Panc1 (cell line): Measurements from ENCODE around the gene NUDT7. TPM values are rescaled to one million over a fixed set of nuclear protein-coding genes. Genes with fewer than 3 reads are reported as not detected.

Experiments used
- ATAC-seq: fragments of 200-7000 bp; cut with Tn5 transposase; 2 replicates; pipeline ENCODE4 v1.9.1; 2020; ENCODE audit warnings: mild to moderate bottlenecking, moderate library complexity
- BruUV-seq: library from RNA; stranded (reverse); fragments of 400-500 nt; replicated peaks from 2 replicates; lab custom pipeline; 2021; lab: Mats Ljungman, UMichigan
- CTCF ChIA-PET: fragments of 300-600 bp; sonication (Branson Sonifier 250); formaldehyde crosslinking; loops from one replicate; lab custom pipeline; 2022; ENCODE audit warnings: antibody characterized with exemption; lab: Charles Lee
- POLR2A ChIA-PET: fragments of 300-600 bp; sonication (Branson Sonifier 250); formaldehyde crosslinking; loops from one replicate; lab custom pipeline; 2022; ENCODE audit warnings: antibody characterized with exemption; lab: Charles Lee
- DNase-seq: peaks from one replicate; pipeline ENCODE4 v3.0.0-alpha.2; 2010; ENCODE audit warnings: low read depth, low spot score
- H3K27ac ChIP-seq: 2 replicates; pipeline ENCODE4 v1.5.1; 2011; ENCODE audit warnings: mild to moderate bottlenecking, low read length, inconsistent platforms
- H3K27me3 ChIP-seq: fragments of 200-500 bp; sonication (Bioruptor generic); 2 replicates; pipeline ENCODE4 v1.6.0; 2014; ENCODE audit warnings: low read length, inconsistent platforms; ENCODE audit not compliant: control insufficient read depth, insufficient read depth
- H3K36me3 ChIP-seq: fragments of 200-500 bp; sonication (Bioruptor generic); 2 replicates; pipeline ENCODE4 v1.5.1; 2014; ENCODE audit warnings: inconsistent platforms, mild to moderate bottlenecking, low read length, moderate library complexity; ENCODE audit not compliant: control insufficient read depth, insufficient read depth
- H3K4me1 ChIP-seq: 2 replicates; pipeline ENCODE4 v1.5.1; 2011; ENCODE audit warnings: inconsistent platforms, mild to moderate bottlenecking, low read length, moderate library complexity; ENCODE audit not compliant: control insufficient read depth, insufficient read depth
- H3K4me3 ChIP-seq, 2 experiments: 2 replicates each; pipeline ENCODE4 v1.5.1; 2011 to 2012; ENCODE audit warnings: low read depth in 2 of 2, low read length in 2 of 2, mild to moderate bottlenecking in 2 of 2, inconsistent platforms in 1 of 2, moderate library complexity in 1 of 2
- H3K9me3 ChIP-seq: fragments of 200-500 bp; sonication (Bioruptor generic); 2 replicates; pipeline ENCODE4 v1.5.1; 2014; ENCODE audit warnings: low read depth, mild to moderate bottlenecking, inconsistent platforms, low read length, moderate library complexity; ENCODE audit not compliant: control insufficient read depth, insufficient read depth
- POLR2AphosphoS5 ChIP-seq: IDR thresholded peaks from 2 replicates; pipeline ENCODE4 v1.6.1; 2012; ENCODE audit warnings: mild to moderate bottlenecking, low read depth, low read length, moderate library complexity
- SIN3A ChIP-seq: IDR thresholded peaks from 2 replicates; pipeline ENCODE4 v1.6.1; 2012; ENCODE audit warnings: low read depth, mild to moderate bottlenecking, low read length, moderate library complexity, borderline replicate concordance; ENCODE audit not compliant: insufficient read depth
- TCF7L2 ChIP-seq: IDR thresholded peaks from 2 replicates; pipeline ENCODE4 v1.6.1; 2011; ENCODE audit warnings: mild to moderate bottlenecking, low read depth, low read length, inconsistent platforms
- in situ Hi-C: cut with HindIII; loops from 2 replicates; pipeline ENCODE4 v1.10.0; 2016; ENCODE audit warnings: low sequenced_read_pairs, low pct_unique_long_range_greater_than_20kb
- intact Hi-C: fragments of 100-400 bp; cut with micrococcal nuclease; formaldehyde crosslinking; loops from one replicate; pipeline ENCODE4 v1.10.0; 2022; ENCODE audit not compliant: unreplicated experiment
- total RNA-seq: library from RNA; stranded (reverse); gene quantifications from one replicate; pipeline ENCODE4 v1.2.1, GENCODE V29; 2021; ENCODE audit not compliant: unreplicated experiment
- TF ChIP-seq, protein P1 (sequence below), 2 experiments: IDR thresholded peaks; 2 replicates each; pipeline ENCODE4 v1.6.1; 2011 to 2012; ENCODE audit warnings: low read depth in 2 of 2, control low read depth in 1 of 2, low read length in 1 of 2, mild to moderate bottlenecking in 1 of 2, moderate library complexity in 1 of 2; ENCODE audit not compliant: insufficient read depth in 1 of 2
- TF ChIP-seq, protein P2 (sequence below): fragments of 450-650 bp; IDR thresholded peaks from 2 replicates; pipeline ENCODE4 v1.5.1; 2017; ENCODE audit warnings: mild to moderate bottlenecking

The NUDT7 gene
- total RNA-seq, 1 experiment from 2014 or later: 4.7 TPM

GRCh38 chr16:77683397-77684180 is 38.7 kb upstream of the NUDT7 start:
- ChIA-PET CTCF (no interaction called here), POLR2A (no interaction called here)
- no TSS peak for BruUV-seq
- Histone ChIP-seq H3K27me3 (peaks cover 7% of the 10 kb centered on the region), H3K4me3 (no peak overlapping the region), H3K27ac (no peak overlapping the region), H3K9me3 (no peaks in the 10 kb centered on the region), H3K36me3 (no peaks in the 10 kb centered on the region), H3K4me1 (no peaks in the 10 kb centered on the region)
- in situ Hi-C loops: no loop called here
- TF ChIP-seq POLR2AphosphoS5: no peak
- no peak for TF ChIP-seq SIN3A
- no peak for TF ChIP-seq TCF7L2
- TF ChIP-seq, protein P1, sequence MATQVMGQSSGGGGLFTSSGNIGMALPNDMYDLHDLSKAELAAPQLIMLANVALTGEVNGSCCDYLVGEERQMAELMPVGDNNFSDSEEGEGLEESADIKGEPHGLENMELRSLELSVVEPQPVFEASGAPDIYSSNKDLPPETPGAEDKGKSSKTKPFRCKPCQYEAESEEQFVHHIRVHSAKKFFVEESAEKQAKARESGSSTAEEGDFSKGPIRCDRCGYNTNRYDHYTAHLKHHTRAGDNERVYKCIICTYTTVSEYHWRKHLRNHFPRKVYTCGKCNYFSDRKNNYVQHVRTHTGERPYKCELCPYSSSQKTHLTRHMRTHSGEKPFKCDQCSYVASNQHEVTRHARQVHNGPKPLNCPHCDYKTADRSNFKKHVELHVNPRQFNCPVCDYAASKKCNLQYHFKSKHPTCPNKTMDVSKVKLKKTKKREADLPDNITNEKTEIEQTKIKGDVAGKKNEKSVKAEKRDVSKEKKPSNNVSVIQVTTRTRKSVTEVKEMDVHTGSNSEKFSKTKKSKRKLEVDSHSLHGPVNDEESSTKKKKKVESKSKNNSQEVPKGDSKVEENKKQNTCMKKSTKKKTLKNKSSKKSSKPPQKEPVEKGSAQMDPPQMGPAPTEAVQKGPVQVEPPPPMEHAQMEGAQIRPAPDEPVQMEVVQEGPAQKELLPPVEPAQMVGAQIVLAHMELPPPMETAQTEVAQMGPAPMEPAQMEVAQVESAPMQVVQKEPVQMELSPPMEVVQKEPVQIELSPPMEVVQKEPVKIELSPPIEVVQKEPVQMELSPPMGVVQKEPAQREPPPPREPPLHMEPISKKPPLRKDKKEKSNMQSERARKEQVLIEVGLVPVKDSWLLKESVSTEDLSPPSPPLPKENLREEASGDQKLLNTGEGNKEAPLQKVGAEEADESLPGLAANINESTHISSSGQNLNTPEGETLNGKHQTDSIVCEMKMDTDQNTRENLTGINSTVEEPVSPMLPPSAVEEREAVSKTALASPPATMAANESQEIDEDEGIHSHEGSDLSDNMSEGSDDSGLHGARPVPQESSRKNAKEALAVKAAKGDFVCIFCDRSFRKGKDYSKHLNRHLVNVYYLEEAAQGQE (IDR thresholded peaks at IDR 0.05; ENCODE audit: insufficient read depth in 1 of 2, low read depth in 2 of 2, low read length in 1 of 2): no peak
- TF ChIP-seq, protein P2, sequence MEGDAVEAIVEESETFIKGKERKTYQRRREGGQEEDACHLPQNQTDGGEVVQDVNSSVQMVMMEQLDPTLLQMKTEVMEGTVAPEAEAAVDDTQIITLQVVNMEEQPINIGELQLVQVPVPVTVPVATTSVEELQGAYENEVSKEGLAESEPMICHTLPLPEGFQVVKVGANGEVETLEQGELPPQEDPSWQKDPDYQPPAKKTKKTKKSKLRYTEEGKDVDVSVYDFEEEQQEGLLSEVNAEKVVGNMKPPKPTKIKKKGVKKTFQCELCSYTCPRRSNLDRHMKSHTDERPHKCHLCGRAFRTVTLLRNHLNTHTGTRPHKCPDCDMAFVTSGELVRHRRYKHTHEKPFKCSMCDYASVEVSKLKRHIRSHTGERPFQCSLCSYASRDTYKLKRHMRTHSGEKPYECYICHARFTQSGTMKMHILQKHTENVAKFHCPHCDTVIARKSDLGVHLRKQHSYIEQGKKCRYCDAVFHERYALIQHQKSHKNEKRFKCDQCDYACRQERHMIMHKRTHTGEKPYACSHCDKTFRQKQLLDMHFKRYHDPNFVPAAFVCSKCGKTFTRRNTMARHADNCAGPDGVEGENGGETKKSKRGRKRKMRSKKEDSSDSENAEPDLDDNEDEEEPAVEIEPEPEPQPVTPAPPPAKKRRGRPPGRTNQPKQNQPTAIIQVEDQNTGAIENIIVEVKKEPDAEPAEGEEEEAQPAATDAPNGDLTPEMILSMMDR: no peak
- intact Hi-C loops: no loop called here
- ATAC-seq (no peak), DNase-seq (no peak)

GRCh38 chr16:77684181-77684526 is 38.2 kb upstream of the NUDT7 start:
- BruUV-seq: no TSS peak
- TF ChIP-seq SIN3A (no peak), POLR2AphosphoS5 (no peak), TCF7L2 (no peak)
- TF ChIP-seq, protein P1 (IDR thresholded peaks at IDR 0.05; ENCODE audit: insufficient read depth in 1 of 2, low read depth in 2 of 2, low read length in 1 of 2): no peak
- TF ChIP-seq, protein P2: no peak
- intact Hi-C loops (no loop called here), in situ Hi-C loops (no loop called here)
- Histone ChIP-seq H3K4me3 (no peak overlapping the region), H3K27me3 (peaks cover 11% of the 10 kb centered on the region), H3K36me3 (no peaks in the 10 kb centered on the region), H3K9me3 (no peaks in the 10 kb centered on the region), H3K27ac (no peak overlapping the region), H3K4me1 (no peaks in the 10 kb centered on the region)
- no peak for DNase-seq
- CTCF ChIA-PET: no interaction called here
- no peak for ATAC-seq
- POLR2A ChIA-PET: no interaction called here
